ENCODE data around the gene COMMD6.

Gene COMMD6

GRCh38 chr13:75530549-75530961 lies 7.1 kb downstream of the COMMD6 start:
- FAIRE-seq (no peak), DNase-seq (ENCODE audit: low spot score) (no peak)

- no peak for FAIRE-seq
- no peak for DNase-seq (ENCODE audit: low spot score)
Observed at GRCh38 chr13:75521956-75522355, 15.7 kb downstream of the COMMD6 start.

- DNase-seq (ENCODE audit: low spot score) (no peak), FAIRE-seq (no peak)
Observed at GRCh38 chr13:75518439-75519088, 19.1 kb downstream of the COMMD6 start.

GRCh38 chr13:75514080-75514995 lies 23.3 kb downstream of the COMMD6 start:
- no peak for FAIRE-seq
- DNase-seq (ENCODE audit: low spot score): no peak

GRCh38 chr13:75513271-75513670 lies 24.4 kb downstream of the COMMD6 start:
- no peak for FAIRE-seq

GRCh38 chr13:75512253-75512652 lies 25.4 kb downstream of the COMMD6 start:
- DNase-seq (ENCODE audit: low spot score) (no peak), FAIRE-seq (no peak)

More at GRCh38 chr13:75513271-75513670, 24.4 kb downstream of the COMMD6 start:
- DNase-seq (ENCODE audit: low spot score): no peak

- FAIRE-seq (no peak), DNase-seq (ENCODE audit: low spot score) (no peak)
Observed at GRCh38 chr13:75511051-75511625, 26.5 kb downstream of the COMMD6 start.

GRCh38 chr13:75508002-75508548 lies 29.6 kb downstream of the COMMD6 start:
- DNase-seq (ENCODE audit: low spot score): no peak
- FAIRE-seq: no peak

GRCh38 chr13:75507027-75508001 lies 30.3 kb downstream of the COMMD6 start:
- no peak for FAIRE-seq
- DNase-seq (ENCODE audit: low spot score): no peak

GRCh38 chr13:75506018-75506417 lies 31.6 kb downstream of the COMMD6 start:
- no peak for DNase-seq (ENCODE audit: low spot score)
- no peak for FAIRE-seq

- DNase-seq (ENCODE audit: low spot score): no peak
- no peak for FAIRE-seq
Observed at GRCh38 chr13:75505327-75505726, 32.3 kb downstream of the COMMD6 start.

GRCh38 chr13:75495938-75496337 lies 41.7 kb downstream of the COMMD6 start:
- DNase-seq (ENCODE audit: low spot score) (no peak), FAIRE-seq (no peak)

- FAIRE-seq: no peak
- DNase-seq (ENCODE audit: low spot score): no peak
Observed at GRCh38 chr13:75494491-75494890, 43.1 kb downstream of the COMMD6 start.

GRCh38 chr13:75493156-75493555 lies 44.5 kb downstream of the COMMD6 start:
- DNase-seq (ENCODE audit: low spot score) (no peak), FAIRE-seq (no peak)

GRCh38 chr13:75492389-75492788 lies 45.3 kb downstream of the COMMD6 start:
- FAIRE-seq (no peak), DNase-seq (ENCODE audit: low spot score) (no peak)

- FAIRE-seq: no peak
- no peak for DNase-seq (ENCODE audit: low spot score)
Observed at GRCh38 chr13:75491376-75491775, 46.3 kb downstream of the COMMD6 start.

GRCh38 chr13:75489502-75490263 lies 48.0 kb downstream of the COMMD6 start:
- FAIRE-seq: no peak
- DNase-seq (ENCODE audit: low spot score): no peak

GRCh38 chr13:75486146-75487062 lies 51.2 kb downstream of the COMMD6 start:
- peak; percentile 77 for DNase-seq (ENCODE audit: low spot score)
- peak; percentile 84 for FAIRE-seq
